ENCODE measurements around the gene FAM50A.

FAM50A gene

GRCh38 chrX:154490021-154490413 is 46.1 kb downstream of the FAM50A start:
- peaks cover 0 to 21% of the 10 kb centered on the region in 2 experiments; a peak in 1 of 3 replicates for H3K36me3 ChIP-seq (ENCODE audit: control insufficient read depth in 2 of 2, insufficient read depth in 1 of 2, low read length in 2 of 2)
- no peaks in the 10 kb centered on the region; the same call in 1 of the 2 replicates for H3K9me3 ChIP-seq (ENCODE audit: control insufficient read depth, insufficient read depth, low read depth, low read length)
- ChIA-PET CTCF (interaction anchor here (0.6 to 2.5 kb wide), 3 partner anchors 37 to 55 kb away, joined by 3 to 8 read pairs (median 3); no protein-coding TSS in a partner anchor), POLR2A (interaction anchor here (0.7 to 3.1 kb wide), 25 partner anchors 8 to 696 kb away, joined by 3 to 35 read pairs (median 6); partner anchors contain the start of genes DNASE1L1, FAM3A, IDH3G and LAGE3)
- peak overlapping the region; percentile 76; the same call in 1 of the 2 replicates for H3K27ac ChIP-seq (ENCODE audit: extremely low read depth, low read depth, low read length)
- peak overlapping the region; percentile 37 for H3K4me3 ChIP-seq (ENCODE audit: low read depth, low read length)
- H3K4me1 ChIP-seq (ENCODE audit: control insufficient read depth, insufficient read depth, low read length), result no peaks in the 10 kb centered on the region; the same call in 1 of the 2 replicates
- TF ChIP-seq ZIC2 (tag by site-specific recombination; IDR thresholded peaks at IDR 0.05) (no peak), ZNF280C (tag by site-specific recombination; IDR thresholded peaks at IDR 0.05) (no peak), PATZ1 (tag by site-specific recombination; IDR thresholded peaks at IDR 0.05) (peak; percentile 43; the same call in 1 of the 2 replicates), BCL11A (tag by site-specific recombination; IDR thresholded peaks at IDR 0.05; ENCODE audit: low read depth) (no peak), ZBTB48 (tag by site-specific recombination; IDR thresholded peaks at IDR 0.05) (peak; percentile 92), ZBTB10 (tag by site-specific recombination; IDR thresholded peaks at IDR 0.05) (no peak), ZNF548 (tag by site-specific recombination; IDR thresholded peaks at IDR 0.05) (no peak), ZBTB20 (tag by site-specific recombination; IDR thresholded peaks at IDR 0.05) (0 out of 2 replicates have a peak, but pooled peaks have one; percentile 10), ZSCAN5A (tag by site-specific recombination; IDR thresholded peaks at IDR 0.05) (no peak), ZNF561 (tag by site-specific recombination; IDR thresholded peaks at IDR 0.05; ENCODE audit: borderline replicate concordance) (no peak), INSM2 (tag by site-specific recombination; IDR thresholded peaks at IDR 0.05) (no peak), ZNF266 (tag by site-specific recombination; IDR thresholded peaks at IDR 0.05; ENCODE audit: low read depth) (no peak), ZNF354C (tag by site-specific recombination; IDR thresholded peaks at IDR 0.05; ENCODE audit: borderline replicate concordance, low read depth) (no peak), ZNF747 (tag by site-specific recombination; IDR thresholded peaks at IDR 0.05) (no peak), AEBP2 (tag by site-specific recombination; IDR thresholded peaks at IDR 0.05; ENCODE audit: borderline replicate concordance) (no peak), ZFP3 (tag by site-specific recombination; IDR thresholded peaks at IDR 0.05; ENCODE audit: low read depth) (no peak), KLF10 (tag by site-specific recombination; IDR thresholded peaks at IDR 0.05) (no peak), ZNF596 (tag by site-specific recombination; IDR thresholded peaks at IDR 0.05) (no peak), ZNF610 (tag by site-specific recombination; IDR thresholded peaks at IDR 0.05; ENCODE audit: borderline replicate concordance) (no peak), RBAK (tag by site-specific recombination; IDR thresholded peaks at IDR 0.05) (no peak), ELK4 (IDR thresholded peaks at IDR 0.05; ENCODE audit: borderline replicate concordance, low read depth, low read length) (no peak), ZSCAN4 (tag by site-specific recombination; IDR thresholded peaks at IDR 0.05) (no peak), ZBTB7A (tag by site-specific recombination; IDR thresholded peaks at IDR 0.05; ENCODE audit: low read depth) (no peak)
